HG03469 (cell line): Measurements from ENCODE around the gene ULK3.
A peak's percentile ranks its signal among the peaks of the same experiment; 100 is the strongest.

Experiments used
- ATAC-seq: cut with Tn5 transposase; IDR thresholded peaks from one replicate; pipeline ENCODE4 v1.9.1; 2021; ENCODE audit warnings: mild to moderate bottlenecking, moderate library complexity, moderate number of reproducible peaks; ENCODE audit not compliant: unreplicated experiment

Gene ULK3

DNA sequence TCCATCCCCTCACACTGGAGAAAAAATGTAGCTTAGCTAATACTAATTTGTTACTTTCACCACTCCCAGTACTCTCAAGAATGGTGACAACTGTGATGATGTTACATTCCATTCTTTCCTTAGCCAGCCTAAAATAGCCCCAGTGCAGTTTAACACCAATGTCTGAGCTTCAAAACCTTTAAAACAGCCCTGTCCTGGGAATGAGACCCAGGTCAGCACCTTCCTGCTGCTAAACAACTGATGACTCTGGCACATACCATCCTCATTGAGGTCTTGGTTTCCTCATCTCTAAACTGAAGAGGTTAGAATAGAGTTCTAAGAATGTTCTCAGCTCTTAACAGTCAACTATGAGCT lies 26.4 kb upstream of the ULK3 start:
- no peak for ATAC-seq

DNA sequence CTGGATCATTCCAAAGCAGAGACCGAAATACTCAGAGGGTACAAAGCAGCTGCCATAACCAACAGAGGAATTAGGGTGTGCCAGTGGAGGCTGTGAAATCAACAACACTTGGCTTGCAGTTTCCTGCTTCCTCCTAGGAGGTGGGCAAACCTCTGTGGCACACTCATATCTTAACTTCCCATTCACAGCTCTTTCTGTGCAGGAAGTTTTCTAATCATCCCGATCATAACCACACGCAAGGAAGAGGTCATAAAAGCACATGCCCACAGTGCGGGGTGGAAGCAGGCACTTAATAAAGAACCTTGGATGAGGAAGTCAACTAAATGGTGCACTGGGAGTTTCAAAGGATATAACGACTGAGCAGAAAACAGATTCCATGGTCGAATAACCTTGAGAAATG lies 25.1 kb upstream of the ULK3 start:
- ATAC-seq = no peak

DNA sequence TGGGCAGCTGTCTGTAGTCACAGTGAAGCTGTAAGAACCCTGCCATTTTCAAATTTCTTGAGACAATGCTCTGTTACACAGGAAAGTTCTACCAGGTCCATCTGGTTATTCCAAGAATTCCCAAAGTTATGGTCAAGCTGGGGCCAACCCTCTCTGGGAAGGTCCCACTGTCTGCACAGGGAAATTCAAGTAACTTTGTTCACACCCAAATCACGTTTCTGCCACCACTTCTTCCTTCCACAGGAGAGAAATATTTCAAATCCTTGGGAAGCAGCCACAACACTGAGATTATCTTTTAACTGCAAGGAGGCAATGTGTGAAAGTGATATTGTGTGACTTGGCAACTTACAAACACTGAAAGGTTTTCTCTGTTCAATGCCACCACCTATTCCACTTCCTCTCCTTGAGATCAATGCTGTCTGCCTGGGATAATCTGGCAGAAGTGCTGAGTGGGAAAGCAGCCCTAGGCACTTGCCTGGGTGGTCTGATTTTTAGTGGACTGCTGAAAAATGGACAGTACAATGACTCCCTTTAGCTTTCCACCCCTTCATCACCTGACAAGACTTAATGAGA lies 24.6 kb upstream of the ULK3 start:
- ATAC-seq = no peak

DNA sequence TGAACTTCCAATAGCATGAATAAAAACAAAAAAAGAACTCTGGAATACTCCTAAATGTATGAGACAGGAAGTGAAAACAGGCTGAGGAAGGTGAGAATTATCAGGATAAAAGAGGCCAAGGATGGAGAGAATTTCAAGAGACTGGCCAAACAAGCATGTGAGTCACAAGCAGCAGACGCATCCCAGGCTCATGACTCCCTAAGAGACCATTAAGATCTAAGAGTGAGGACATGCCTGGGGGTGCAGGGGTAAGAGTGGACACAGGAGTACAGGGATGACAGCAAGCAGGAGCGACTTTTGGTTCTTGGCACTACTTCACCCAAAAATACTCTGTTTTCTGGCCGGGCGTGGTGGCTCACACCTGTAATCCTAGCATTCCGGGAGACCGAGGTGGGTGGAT lies 23.1 kb upstream of the ULK3 start:
- no peak for ATAC-seq

DNA sequence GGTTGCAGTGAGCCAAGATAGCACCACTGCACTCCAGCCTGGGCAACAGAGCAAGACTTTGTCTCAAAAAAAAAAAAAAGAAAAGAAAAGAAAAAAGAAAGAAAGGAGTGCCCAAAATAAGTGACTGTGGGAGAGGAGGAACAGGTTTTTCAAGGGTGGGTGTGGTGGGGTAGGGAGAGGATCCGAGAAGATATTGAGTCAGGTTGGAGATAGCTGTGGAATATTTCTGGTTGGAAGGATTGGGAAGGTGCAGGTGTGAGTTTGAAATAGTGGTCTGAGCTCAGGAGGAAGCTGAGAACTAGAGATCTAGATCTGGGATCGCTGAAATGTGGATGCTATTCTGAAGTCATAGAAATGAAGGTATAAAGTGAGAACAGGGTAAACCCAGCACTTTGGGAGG lies 22.4 kb upstream of the ULK3 start:
- ATAC-seq = no peak

DNA sequence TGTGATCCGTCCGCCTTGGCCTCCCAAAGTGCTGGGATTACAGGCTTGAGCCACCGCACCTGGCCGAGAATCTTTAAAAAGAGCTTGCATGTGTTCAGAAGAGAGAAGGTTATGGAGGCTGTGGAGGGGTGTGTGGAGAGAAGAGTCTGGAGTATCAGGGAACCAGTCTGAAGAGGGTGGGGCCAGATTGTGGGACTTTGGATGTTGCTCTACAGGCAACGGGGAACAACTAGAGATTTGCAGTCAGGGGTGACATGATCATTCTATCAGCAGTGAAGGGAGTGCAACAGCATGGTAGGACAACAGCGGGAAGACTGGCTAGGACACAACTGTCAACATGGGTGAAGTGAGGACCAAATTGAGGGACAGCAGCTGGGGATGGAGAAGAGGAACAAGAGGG lies 21.3 kb upstream of the ULK3 start:
- no peak for ATAC-seq

DNA sequence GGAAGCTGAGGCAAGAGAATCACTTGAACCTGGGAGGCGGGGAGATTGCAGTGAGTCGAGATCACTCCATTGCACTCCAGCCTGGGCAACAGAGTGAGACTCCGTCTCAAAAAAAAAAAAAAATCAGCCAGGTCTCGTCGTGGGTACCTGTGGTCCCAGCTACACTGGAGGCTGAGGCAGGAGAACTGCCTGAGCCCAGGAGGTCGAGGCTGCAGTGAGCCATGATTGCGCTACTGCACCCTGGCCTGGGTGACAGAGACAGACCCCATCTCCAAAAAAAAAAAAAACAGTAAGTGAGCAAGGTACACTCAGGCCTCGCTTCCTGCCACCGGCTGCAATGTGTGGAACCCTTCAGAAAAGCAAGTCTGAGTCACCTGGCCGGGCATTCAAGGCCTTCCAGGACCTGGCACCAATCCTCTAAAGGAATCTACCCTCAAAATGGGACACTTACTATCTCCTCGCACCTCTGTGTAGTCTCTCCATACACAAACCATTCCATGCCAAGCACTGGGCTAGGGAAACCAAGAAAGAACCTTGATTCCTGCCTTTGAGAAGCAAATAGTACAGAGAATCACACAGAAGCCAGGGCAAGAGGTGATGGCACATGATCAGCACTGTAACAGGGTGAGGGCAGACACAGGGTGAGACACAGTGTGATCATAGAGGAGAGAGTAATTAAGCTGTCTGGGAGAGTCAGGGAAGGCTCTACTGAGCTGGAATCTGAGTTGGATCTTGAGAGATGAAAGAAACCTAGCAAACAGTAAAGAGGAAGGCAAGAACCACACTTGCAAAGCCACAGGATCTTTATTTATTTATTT lies 20.5 kb upstream of the ULK3 start:
- ATAC-seq = no peak

DNA sequence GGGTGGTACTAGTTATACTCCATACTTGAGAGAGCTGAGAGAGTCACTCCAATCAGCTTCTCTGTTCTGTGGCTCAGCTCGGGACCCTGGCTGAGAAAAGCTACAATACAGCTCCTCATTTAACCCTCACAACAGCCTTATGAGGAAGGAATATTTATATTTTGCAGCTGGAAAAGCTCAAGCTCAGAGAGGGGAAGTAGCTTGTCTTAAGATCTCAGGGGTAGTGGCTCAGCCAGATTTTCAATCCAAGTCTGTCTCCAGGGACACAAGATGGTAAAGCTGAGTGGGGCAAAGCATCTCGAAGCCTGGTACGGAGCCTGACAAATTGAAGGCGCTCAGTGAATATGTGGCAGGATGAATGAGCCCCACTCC lies 15.4 kb upstream of the ULK3 start:
- no peak for ATAC-seq

DNA sequence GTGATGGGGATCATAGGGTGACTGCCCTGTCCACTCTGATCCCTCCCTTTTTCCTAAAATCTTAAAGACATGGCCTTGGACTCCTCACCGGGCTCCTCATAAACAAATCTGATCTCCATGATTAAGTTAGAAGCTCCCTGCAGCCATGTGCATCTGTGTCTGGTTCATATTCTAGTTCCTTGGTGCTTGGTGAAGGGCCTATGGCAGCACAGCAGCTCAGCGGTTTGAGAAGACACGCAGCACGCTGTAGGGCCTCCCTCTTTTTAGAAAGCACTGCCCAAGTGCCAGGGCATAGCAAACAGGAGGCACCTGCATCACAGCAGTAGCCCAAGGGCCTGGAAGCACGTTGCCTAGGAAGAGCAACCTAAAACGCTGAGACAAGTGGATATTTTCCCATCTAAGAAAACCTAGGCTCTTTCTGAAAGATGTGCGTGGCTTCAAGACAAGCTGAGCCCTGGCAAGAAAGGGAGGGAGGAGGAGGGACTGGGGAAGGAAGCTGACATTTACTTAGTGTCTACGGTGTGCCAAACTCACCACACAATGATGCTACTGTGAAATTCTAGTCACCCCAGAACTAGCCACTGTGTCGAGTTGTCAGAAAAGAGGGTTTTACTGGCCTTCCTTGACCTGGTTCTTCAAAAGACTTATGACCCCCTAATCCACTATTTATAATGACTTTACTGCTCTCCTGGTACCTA lies 14.9 kb upstream of the ULK3 start:
- ATAC-seq = no peak

DNA sequence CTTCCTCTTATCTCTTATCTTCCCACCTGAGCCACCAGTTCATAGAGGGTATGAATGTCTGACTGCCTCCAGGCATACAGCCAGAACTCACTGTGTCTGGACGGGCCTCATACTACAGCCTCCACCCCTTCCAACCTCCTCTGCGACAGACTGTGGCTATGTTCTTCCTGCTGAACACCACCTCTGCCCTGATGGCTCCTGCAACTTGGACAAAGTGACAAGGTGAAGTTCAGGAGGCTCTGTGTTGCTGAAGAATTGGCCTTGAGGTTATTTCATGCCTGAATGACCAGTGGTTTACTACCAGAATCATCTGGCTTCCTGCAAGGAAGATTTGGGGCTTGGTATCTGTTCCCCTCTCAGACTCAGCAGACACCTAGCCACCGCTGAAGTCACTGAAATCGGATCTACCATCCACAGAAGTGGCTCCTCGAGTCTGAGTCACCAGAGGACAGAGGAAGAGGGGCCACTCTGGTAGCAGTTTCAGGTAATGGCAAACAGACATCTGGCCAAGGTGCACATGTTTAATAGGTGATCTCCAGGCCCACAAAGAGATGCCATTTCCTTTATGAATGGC lies 14.2 kb upstream of the ULK3 start:
- peak; percentile 57 for ATAC-seq

DNA sequence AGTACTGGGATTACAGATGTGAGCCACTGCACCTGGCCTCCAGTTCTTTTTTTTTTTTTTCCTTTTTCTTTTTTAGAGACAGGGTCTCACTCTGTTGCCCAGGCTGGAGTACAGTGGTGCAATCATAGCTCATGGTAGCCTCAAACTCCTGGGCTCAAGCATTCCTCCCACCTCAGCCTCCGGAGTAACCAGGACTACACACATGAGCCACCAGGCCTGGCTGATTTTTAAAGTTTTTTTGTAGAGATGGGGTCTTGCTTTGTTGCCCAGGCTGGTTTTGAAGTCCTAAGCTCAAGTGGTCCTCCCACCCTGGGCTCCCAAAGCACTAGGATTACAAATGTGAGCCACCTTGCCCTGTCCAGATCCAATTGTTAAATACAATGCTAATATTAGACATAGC lies 13.6 kb upstream of the ULK3 start:
- ATAC-seq = no peak

DNA sequence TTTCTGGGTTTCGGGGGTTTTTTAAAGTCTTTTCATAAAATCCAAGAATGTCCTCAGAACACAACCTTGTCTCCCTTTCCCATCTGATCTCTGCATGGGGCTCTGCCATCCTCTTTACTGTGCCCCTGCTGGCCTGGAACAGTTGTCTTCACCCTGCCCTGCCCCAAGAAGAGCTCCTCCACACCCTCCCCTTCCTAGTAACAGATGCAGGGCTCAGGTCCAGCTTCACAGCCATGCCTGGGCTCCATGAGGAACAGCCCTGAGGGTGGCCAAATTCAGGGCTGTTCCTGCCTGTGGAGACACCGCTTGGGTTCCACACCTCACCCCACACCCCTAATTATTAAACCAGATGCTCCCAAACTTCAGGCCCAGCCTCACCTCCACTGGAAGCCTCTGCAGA lies 12.9 kb upstream of the ULK3 start:
- ATAC-seq = no peak

DNA sequence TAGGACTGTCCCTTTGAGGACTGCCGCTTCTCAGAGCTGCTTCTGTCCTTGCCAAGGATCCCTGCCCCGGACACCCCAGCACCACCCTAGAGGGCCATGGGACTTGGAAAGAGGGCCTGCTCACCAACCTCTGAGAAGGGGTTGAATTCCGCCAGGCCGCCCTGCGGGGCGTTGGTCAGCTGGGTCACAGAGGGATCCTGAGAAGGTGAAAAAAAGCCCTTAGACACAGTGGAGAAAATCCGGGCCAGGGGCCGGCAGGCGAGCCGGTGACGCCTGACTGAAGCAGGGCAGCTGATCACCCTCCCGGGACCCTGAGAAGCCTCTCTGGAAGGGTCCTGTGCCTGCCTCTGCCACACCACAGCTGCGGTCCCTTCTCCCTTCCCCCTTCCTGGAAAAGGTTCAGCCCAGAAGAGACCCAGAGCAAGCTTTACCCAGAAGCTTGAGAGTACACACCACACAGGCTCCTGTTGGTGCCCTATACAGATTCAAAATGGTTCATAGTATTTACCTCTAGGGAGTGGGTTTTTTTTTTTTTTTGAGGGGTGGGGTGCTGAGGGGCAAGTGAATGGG lies 11.6 kb upstream of the ULK3 start:
- no peak for ATAC-seq

DNA sequence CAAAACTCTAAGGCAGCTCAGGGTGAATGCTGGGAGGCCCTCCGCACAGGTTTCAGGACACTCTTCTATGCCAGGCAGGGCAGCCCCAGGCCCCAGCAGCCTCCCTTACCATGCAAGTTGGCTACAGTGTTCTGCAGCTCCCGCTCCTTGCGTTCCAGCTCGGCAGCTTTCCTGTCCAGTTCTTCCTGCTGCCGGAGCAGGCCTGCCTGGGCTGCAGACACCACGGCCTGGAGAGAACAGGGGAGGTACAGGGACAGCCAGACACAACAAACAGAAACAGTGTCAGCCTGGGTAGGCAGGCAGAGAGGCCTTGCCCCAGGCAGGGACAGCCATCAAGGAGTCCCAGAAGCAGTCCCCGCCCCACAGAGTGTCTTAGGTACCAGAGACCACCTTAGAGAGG lies 9.0 kb upstream of the ULK3 start:
- ATAC-seq = no peak

DNA sequence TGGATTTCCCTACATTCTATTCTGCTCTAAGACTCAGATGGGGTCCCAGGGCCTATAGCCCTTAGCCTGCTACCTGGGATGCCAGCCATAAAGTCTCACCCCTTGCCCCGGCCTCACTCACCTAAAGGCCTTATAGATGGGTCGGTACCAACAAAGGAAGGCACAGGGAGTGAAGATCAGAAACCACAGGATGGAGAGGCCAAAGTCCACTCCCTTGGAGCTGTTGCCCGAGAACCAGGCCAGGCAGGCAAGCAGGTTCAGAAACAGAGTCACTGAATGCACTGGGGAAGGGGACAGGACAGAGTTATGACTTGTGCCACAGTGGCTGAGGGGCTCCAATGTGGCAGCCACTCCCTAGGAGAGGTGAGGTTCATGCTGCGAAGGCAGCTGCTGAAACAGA lies 7.4 kb upstream of the ULK3 start:
- ATAC-seq = no peak

DNA sequence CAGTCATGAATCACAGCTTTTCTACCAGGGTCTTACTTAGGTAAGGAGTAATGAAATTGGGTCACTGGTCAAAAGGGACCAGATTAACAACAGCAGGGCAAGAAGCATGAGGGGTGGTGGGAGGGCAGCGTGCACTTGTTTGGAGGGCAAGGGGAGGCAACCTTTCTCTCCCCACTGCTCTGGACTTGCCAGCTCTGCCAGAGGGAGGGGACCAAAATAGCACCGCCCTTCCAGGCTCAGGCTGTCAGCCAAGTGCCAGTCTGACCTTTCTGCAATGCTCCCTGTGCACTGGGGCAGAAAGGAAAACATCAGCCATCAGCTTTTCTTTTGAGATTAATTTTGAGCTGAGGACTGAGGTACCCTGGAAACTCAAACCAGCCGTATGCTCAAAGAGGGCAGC lies 4.5 kb upstream of the ULK3 start:
- no peak for ATAC-seq

DNA sequence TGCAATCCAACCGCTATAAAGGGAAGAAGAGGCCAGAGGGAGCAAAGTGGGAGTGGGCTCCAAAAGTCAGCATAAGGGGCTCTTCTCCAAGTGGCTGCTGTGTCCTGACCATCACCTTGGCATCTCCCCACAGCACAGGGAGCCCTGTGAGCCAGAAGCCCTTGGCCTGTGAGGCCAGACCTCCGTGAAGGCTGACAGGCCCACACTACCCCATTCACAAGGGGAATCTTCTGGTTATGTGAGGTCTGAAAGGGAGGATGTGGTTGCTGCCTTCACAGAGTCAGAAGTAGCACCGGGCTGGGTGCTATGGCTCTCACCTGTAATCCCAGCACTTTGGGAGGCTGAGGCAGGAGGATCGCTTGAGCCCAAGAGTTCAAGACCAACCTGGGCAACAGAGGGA lies 2.6 kb upstream of the ULK3 start:
- ATAC-seq = no peak

DNA sequence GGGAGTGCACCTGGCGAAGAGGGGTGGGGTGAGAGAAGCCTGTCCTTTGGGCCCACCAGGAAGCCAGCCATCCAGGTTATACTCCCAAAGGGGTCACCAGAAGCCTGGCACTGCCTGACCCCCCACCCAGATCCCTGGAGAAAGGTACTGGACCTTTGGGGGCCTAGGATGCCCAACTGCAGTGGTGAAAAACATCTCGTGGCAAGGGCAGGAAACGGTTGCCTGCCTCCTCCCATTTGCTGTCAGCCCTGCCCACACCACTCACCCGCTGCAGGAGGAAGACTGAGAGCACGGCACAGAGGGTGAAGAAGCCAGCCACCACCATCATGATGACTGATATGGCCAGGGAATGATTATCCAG lies 2.2 kb upstream of the ULK3 start:
- ATAC-seq = no peak

DNA sequence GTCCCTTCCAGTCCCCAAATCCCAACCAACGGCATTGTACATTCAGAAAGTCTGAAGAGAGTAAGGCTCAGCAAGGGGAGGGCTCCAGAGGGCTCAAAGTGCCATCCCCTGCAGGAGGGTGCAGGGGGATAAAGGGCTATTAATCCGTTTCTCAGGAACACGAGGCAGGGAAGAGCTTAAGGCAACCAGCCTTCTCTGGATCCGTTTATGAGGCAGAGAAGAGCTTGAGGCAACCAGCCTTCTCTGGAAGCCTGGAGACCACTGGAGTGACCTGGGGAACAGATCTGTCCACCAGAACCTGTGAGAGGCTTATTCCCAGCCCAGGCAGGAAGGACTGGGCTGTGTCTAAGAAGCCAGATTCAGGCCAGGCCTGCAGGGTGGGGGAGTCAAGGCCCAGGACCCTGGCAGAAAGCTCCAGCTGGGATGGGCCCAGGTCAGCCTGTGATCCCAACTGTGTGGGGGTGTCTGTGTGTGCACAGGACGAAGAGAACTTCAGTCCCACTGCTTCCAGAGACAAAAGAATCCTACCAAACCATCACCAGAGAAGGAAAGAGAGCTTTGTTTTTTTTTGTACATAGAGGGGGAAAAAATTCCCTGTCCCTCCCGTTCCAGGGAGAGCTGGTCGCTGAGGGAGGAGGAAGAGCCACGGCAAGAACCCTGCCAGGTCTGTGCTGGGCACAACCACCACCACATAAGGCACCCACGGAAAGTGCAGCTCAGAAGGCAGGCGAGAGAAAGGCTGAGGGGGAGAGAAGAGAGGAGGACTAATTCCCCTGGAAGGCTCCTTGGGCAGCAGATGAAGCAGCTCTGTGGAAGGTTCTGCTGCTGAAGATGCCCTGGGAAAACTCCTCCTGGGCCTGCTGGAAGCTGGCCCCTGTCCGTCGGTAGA lies 1.6 kb upstream of the ULK3 start:
- no peak for ATAC-seq

DNA sequence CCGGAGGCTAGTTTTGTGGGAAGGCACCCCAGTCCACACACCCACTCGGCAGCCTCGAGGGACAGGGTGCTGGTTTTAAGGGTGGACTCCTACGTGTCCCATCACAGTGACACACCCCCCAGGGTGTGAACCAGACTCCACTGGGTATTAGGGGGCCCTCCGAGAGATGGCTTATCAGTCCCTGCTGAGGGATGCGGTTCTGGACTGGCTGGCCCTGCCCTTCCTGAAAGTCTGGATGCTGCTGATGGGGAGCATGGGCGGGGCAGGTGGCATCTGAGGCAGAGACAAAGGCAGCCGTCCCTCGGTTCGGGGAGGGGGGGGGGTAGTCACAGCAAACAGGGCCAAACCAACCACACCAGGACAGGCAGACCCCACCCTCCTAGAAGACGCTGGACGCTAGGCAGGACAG lies 939 bp upstream of the ULK3 start:
- no peak for ATAC-seq

DNA sequence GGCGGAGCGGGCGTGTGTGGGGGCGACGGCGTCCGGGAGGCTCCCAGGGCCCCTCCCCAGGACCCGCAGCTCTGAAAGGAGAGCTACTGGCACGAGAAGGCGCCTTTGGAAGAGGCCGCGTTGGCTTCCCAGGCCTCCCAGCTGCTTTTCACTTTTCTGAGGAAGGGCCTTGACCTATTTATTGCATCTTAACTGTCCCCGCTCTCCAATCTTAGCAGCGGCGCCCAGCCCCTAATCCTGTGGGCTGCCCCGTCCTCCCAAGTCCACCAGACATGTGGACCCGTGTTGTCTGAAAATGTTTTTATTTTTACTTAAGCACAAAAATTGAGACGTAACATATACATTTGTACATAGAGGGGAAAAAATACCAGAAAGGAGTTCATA lies 481 bp upstream of the ULK3 start:
- no peak for ATAC-seq
